HS-5 (cell line): ENCODE data around the gene APOC3.

Source experiments
- DNase-seq: peaks from one replicate; pipeline ENCODE4 v3.0.0-alpha.2; 2012; ENCODE audit warnings: low read depth

Gene APOC3

DNA sequence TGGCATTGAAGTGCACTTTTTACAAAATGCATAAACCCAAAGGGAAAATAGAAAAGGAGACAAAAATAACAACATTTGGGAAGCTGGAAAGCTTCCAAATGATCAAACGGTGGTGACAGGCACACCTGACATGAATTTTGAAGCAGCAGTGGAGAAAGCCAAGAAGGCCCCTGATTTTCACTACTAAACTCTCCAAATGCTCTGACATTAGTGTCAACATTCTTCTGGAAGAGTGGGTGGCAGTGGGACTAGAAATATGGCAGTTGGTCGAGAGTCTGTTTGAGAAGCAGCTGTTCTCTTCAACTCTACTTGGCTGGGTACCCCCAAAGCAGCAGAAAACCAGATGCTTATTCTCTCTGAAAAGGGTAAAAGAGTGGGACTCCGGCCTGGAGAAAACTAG, 25.7 kb upstream of the APOC3 start:
- DNase-seq = no peak

DNA sequence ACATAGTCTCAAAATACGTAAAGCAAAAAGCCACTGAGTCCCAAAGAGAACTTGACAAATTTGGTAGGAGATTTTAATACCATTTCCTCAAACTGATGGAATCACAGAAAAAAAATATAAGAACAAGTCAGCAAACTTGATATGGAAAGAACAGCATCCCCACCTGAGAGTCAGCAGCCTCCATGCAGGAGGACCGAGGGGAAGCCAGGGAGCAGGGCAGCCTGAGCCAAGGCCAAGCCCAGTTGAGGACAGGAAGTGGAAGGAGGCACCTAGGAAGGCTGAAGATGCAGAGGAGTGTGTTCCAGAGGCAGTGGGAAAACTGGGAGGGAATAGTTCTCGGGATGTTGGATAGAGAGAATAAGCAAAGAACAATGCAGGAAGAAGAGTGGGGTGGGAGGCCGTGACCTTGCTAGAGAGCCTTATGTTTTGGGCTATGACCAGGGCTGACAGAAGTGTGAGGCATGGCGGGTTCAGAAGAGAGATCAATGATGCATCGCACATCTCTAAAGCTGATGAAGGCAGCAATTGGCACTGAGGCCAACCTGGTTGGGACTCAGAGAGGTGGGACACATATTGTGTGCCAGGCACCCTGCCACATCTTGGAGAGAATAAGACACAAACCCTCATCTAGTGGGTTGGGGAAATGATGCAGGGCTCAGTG, 22.0 kb upstream of the APOC3 start:
- no peak for DNase-seq

DNA sequence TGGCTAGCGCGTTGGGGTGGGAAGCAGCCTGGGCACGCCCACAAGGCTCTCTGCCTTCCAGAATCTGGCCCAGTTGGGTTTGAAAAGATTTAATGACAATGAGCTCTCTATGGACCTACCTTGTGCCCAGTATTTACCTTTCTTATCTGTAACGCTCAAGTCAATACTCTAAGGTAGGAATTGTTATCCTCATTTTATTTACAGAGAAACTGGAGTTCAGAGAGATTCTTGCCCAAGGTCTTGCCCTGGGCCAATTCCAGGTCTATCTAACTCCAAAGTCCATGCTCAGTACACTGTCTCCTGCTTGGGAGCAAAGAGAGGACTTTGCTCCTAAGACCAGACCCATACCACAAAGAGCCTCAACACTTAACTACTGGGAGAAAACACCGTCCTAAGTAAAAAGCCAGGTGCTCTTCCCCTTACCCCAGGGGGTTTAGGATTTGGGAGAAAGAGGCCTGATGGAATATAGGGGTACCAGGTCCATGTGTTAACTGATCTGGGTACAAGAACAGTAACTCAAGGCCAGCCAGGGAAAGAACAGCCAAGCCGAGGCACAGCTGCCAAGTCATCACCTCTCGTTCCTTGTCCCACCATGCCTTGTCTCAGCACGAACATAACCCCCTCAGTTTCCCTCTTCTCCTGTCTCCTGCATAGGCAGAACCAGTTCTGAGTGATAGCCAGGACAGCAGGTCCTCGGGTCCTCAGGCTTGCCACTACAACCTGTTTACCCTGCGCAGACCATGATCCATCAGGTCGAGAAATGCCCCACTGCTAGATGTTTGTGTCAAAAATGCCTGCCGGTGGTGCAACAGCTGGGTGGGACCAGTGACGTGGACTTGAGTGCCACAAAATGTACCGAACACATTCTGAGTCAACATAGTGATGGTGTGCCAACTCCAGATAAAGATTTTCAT, 21.2 kb upstream of the APOC3 start:
- no peak for DNase-seq

DNA sequence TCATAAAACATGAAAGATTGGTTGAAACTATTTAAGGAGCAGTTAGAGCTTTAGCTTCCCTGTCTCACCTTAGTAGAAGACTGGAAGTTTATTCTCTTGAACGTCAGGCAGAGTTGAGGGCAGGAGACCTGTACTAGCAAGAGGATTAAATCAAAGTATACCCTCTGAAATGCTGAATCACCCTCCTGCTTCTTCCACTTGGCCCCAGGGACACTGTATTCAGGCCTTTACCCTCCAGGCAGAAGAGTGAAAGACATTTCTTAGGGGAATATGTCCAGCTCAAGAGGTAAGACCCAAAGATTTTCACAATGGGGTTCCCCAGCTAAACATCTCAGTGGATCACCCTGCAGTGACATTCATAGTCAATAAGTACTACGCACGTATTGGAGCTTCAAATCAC, 18.5 kb upstream of the APOC3 start:
- DNase-seq = no peak

DNA sequence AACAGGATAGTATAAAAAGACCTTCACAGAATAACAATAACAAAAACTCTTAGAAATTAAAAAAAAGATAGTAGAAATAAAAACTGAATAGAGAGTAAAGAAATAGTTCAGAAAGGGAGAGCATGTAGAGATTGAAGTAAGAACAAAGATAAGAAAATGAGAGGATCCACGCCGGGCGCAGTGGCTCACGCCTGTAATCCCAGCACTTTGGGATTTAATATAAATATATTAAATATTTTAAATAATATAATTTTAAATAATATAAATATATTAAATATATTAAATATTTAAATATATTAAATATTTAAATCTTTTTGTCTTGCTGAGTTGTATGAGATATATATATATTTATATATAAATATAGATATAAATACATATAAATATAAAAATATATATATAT, 17.6 kb upstream of the APOC3 start:
- no peak for DNase-seq

DNA sequence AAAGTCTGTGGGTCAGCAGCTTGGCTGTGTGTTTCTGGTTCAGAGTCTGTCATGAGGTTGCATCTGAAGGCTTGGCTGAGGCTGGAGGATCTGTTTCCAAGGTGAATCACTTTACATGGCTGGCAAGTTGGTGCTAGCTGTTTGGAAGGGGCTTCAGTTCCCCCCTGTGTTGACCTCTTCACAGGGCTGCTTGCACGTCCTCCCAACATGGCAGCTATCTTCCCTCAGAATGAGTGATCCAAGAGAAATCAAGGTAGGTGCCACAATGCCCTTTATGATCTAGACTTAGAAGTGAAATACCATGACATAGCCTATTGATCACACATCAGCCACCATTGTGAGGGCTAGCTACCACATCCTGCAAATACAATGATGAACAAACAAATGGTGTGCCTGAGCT, 16.5 kb upstream of the APOC3 start:
- DNase-seq = no peak

DNA sequence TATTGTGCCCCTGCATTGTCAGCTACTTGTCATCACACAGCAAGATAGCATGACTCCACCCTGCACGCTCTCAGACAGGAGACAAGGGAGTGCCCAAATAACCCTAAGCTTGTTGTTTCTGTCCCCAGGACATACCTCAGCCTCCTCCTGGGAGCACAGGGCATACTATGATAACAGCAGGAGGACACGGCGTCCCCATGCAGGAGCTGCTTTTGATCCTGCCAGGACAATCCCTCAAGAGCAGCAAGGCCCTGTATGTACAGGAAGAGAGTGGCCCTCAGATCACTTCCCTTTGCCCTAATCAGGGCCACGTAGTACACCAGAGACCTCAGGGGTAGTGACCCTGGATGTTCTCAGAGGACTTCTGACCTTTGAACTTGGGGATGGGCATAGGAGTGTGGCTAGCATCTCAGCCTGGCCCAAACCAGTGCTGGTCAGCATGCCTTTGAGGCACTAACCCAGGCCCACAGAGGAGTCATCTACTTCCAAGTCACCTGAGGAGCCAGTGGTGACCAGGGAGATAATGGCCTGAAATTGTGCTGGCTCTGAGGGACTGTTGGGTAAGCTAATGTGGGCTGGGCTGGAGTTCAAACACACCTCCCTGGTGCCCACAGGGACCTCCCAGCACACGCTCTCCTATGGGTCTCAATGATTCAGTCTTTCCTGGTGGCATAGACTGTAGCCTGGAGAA, 15.8 kb upstream of the APOC3 start:
- no peak for DNase-seq

DNA sequence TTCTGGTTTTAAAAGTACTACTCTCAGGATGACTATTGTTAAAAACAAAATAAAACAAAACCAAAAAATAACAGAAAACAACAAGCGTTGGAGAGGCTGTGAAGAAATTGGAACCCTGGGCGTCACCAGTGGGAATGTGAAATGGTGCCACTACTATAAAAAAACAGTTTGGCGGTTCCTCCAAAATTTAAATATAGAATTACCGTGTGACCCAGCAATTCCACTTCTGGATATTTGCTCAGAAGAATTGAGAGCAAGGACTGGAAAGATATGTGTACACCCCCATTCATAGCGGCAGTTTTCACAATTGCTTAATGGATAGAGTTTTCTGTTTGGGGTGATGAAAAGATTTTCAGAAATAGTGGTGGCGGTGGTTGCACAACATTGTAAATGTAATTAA, 15.2 kb upstream of the APOC3 start:
- DNase-seq = no peak

DNA sequence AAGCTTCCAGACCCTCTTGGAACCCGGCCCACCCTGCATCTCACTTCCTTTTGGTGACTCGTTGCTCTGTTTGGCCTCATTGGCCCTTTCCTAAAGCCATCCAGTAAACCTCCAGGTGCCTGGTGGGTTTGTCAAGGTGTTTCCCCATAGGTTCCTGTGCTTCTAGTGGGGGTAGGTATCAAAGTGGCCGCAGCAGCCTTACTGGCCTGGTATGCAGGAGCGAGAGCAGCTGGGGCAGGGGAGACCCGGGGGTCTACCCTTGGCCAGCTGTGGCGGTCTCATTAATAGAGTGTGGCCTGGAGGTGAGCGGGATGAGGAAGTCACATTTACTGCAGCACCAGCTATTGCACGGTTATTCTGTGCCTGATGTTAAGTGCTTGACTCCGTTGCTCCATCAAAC, 10.7 kb upstream of the APOC3 start:
- DNase-seq = no peak

DNA sequence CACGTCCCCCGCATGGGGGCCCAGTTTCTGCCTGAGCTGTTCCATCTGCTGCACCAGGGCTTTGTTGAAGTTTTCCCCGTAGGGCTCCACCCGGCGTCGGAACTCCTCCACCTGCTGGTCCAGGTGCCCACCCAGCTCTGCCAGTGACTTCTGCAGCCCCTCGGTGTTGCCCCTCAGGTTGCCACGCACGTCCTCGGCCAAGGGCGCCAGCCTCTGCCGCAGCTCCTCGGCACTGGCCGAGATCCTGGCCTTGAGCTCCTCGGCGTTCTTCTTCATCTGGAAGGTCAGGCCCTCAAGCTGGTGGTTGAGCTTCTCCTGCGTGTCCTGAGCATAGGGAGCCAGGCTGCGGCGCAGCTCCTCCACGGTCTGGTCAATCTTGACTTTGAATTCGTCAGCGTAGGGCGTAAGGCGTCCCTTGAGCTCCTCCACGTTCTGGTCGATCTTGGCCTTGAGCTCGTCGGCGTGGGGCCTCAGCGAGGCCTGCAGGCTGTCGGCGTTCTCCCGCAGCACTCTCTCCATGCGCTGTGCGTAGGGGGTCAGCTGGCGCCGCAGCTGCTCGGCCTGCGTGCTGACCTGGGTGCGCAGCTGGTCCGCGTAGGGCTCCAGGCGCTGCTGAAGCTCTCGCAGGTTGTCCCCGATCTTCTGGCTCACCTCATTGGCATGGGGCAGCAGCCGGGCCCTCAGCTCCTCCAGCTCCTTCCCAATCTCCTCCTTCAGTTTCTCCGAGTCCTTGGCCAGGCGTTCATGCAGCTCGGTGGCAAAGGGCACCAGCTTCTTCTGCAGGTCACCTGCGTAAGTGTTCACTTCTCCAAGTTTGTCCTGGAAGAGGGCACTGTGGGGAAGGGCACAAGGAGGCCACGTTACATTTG, 8.4 kb upstream of the APOC3 start:
- DNase-seq = no peak

DNA sequence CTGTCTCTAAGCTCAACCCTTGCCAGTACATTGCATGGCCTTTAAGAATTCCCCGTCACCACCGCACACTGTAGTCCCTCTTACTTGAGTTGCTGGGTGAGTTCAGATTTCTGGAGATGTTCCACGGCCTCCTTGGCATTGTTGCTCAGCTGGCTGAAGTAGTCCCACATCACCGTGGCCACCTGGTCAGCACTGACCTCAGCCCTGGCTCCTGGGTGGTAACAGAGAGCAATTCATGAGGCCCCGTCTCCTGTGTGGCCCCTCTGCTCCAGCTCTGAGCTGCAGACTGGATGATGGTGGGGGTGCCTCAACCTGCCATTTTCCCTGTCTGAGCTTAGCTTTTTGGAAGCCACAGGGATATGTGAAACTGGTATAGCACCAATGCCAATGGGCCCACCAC, 7.1 kb upstream of the APOC3 start:
- no peak for DNase-seq

DNA sequence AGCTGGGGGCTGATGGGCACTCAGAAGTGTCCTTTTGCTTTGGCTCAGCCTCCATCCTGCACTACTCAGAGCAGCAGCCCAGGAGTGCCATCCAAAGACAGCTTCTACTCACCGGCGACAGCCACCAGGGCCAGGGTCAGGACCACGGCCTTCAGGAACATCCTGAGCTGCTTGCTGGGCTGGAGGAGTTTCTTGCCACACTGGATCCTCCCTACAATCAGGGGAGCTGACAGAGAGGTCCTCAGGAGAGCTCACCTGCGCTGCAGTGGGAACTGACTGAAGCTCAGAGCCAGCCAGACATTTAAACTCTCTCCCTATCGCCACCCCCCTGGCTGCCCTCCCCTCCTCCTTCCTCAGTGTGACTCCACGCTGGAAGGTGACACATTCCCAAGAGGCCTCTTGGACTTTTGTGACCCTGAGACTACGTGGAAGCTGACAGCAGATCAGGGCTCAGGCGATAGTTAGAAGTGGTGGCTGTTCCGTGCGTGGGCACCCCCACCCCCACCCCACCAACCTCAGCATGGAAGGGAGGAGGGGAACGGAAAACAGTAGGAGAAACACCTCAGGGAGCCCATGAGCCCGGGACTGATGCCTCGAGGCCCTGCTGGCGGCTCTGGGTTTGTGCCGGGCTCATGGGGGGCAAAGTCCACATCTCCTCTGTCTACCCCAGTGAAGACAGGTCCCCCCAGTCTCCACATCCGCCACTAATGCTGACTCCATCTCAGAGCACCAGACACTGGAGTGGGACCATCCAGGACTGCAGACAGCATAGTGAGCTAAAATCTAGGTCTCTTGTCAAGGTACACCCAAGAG, 6.5 kb upstream of the APOC3 start, which contains the start of gene APOA4:
Gene APOA4, minus strand, starts transcription at position 274 of the 813 bp plus-strand sequence. Its CDS starts 113 bp downstream, at position 161.
- no peak for DNase-seq

DNA sequence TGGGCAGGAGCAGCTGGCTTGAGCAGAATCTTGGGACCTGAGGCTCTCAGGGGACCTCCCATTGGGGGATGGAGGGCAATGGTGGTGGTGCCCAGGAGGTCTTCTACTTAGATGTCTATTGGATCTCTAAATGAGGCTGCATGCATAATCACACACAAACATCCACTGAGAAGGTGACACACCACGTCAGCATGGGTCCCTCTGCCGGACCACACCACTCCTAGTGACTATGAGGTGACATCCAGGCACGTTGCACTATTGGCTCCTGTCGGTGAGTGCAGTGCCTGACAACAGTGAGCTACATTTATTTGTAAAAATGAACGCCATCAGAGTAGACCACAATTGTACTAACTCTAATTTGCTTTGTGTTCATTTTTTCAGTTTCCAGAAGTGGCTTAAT, 4.3 kb upstream of the APOC3 start:
- no peak for DNase-seq

DNA sequence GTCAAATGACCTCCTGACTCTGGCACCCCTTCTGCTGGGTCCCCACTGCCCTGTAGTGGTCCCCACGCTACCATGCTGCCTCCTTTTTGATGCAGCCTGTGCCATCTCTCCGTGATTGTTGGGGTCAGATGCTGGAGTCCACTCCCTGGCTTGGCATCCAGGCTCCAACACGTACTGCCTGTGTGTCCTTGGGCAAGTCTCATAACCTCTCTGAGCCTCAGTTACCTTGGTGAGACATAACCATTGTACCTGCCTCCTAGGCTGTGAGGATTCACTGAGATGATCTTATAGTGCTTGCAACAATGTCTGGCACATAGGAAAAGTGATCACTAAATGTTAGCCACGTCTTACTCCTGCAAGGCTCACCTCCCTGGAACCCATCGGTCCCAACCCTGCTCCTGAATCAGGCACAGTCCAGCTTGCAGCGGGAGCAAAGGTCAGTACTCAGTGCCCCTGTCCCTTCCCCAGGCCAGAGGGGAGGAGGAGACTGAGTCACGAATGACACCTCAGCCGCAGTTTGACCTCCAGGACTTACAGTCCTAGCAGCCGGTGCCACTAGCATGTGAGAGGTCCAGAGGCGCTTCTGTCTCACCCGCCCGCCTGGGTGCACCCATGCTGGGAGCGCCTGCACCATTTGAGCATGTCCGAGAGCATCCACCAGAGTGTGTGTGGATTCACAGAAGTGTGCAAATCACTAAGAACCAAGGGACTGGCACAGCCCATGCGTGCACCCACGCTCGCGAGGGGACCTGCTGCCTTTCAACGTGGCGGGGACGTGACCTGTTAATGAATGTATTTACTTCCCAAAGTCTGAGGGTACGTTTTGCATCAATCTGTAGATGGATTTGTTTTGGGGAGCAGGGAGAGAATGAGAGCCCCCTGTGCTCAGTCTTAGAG, 3.6 kb upstream of the APOC3 start:
- no peak for DNase-seq

DNA sequence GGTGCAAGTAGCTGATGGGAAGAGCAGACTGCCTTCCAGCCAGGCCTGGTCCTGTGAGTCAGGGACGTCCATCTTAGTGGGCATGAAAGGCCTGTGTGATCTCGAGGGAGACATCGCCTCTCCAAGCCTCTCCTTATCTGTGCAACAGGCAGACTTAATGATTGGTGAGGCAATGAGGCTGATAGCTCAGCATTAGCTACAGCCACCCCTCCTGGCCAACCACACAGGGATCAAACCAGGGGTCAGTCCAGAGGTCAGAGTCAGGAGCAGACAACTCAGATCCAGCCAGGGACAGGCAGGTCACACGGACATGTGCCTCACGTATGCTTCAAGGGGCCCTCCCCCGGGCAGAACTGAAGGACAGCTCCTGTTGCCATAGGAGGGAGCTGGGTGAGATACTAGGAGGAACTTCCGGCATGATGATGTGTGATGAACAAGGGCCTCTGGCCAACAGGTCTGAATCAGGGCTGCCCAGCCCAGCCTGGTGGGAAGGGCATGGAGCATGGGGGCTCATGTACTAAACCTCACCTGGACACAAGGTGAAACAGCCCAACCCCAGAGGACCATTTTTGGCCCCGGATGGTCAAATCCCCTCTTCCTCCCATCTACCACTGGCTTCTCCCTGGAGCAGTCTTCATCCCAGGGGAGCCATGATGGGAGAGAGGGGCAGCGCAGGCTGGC, 2.8 kb upstream of the APOC3 start:
- no peak for DNase-seq

DNA sequence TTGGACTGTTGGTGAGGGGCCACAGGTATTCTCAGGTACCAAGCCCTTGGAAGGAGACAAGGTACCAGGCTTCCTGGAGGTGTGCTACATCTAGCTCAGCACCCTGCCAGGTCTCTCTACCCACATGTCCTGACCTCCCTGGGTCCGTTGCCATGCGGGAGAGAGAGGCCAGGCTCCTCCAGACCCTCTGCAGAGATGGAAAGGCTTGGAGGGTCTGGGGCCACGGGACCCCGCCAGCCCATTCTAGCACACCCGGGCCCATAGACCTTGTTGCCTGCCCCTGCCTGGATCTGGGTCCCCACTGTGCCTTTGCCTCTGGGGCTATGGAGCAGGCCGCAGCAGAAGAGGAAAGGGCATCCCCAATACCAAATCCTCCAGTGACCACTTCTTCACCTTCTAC, 2.2 kb upstream of the APOC3 start:
- DNase-seq = no peak

DNA sequence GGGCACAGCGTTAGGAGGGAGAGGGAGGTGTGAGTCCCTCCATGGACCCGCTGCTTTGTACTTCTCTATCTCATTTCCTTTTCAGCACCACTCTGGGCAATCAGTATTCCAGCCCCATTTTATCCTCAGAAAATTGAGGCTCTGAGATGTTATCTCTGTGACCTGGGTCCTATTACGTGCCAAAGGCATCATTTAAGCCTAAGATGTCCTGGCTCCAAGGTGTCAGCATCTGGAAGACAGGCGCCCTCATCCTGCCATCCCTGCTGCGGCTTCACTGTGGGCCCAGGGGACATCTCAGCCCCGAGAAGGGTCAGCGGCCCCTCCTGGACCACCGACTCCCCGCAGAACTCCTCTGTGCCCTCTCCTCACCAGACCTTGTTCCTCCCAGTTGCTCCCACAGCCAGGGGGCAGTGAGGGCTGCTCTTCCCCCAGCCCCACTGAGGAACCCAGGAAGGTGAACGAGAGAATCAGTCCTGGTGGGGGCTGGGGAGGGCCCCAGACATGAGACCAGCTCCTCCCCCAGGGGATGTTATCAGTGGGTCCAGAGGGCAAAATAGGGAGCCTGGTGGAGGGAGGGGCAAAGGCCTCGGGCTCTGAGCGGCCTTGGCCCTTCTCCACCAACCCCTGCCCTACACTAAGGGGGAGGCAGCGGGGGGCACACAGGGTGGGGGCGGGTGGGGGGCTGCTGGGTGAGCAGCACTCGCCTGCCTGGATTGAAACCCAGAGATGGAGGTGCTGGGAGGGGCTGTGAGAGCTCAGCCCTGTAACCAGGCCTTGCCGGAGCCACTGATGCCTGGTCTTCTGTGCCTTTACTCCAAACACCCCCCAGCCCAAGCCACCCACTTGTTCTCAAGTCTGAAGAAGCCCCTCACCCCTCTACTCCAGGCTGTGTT, 829 bp upstream of the APOC3 start:
- DNase-seq = no peak

DNA sequence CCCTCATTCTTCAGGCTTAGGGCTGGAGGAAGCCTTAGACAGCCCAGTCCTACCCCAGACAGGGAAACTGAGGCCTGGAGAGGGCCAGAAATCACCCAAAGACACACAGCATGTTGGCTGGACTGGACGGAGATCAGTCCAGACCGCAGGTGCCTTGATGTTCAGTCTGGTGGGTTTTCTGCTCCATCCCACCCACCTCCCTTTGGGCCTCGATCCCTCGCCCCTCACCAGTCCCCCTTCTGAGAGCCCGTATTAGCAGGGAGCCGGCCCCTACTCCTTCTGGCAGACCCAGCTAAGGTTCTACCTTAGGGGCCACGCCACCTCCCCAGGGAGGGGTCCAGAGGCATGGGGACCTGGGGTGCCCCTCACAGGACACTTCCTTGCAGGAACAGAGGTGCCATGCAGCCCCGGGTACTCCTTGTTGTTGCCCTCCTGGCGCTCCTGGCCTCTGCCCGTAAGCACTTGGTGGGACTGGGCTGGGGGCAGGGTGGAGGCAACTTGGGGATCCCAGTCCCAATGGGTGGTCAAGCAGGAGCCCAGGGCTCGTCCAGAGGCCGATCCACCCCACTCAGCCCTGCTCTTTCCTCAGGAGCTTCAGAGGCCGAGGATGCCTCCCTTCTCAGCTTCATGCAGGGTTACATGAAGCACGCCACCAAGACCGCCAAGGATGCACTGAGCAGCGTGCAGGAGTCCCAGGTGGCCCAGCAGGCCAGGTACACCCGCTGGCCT, 641 bp downstream of the APOC3 start:
- no peak for DNase-seq
